ENCODE data around the gene PSORS1C1. TPM values are rescaled to one million over a fixed set of nuclear protein-coding genes. Genes with fewer than 3 reads are reported as not detected.
A peak's percentile ranks its signal among the peaks of the same experiment; 100 is the strongest.

PSORS1C1 gene
- total and polyA plus RNA-seq, 2 of the 4 experiments (the other 2 are of a cell fraction), result 0.36 to 1.1 TPM

- DNase-seq, result no peak
- in situ Hi-C loops (cut with MboI; ENCODE audit: low sequenced_read_pairs) (no loop called here), intact Hi-C loops (cut with micrococcal nuclease) (no loop called here), dilution Hi-C loops (cut with HindIII; ENCODE audit: low sequenced_read_pairs, unreplicated experiment) (no loop called here)
- Histone ChIP-seq H3K36me3 (ENCODE audit: control insufficient read depth, insufficient read depth, low read length) (peaks cover 19% of the 10 kb centered on the region), H2AFZ (replicated peaks; ENCODE audit: low read length, poor library complexity) (no peak overlapping the region), H2AK5ac (ENCODE audit: low read depth, low read length) (no peak overlapping the region), H3K4me2 (ENCODE audit: low read depth, low read length) (no peak overlapping the region), H3K23ac (ENCODE audit: low read depth, low read length) (no peak overlapping the region), H3K4me3 (ENCODE audit: insufficient read depth, low read depth, low read length) (no peak overlapping the region), H2BK5ac (ENCODE audit: low read depth, low read length, poor library complexity, severe bottlenecking) (no peak overlapping the region), H3K4ac (ENCODE audit: low read depth, low read length) (no peak overlapping the region), H4K5ac (ENCODE audit: low read depth, low read length) (no peak overlapping the region), H2BK15ac (ENCODE audit: low read depth, low read length) (no peak overlapping the region), H3K18ac (ENCODE audit: low read depth, low read length) (no peak overlapping the region), H2AK9ac (replicated peaks; ENCODE audit: low read depth, low read length, poor library complexity) (peak overlapping the region; percentile 55), H3K9me3 (ENCODE audit: control insufficient read depth, insufficient read depth, low read length) (no peaks in the 10 kb centered on the region), H3K27me3 (ENCODE audit: control insufficient read depth, insufficient read depth, low read length) (no peaks in the 10 kb centered on the region), H2BK20ac (ENCODE audit: low read depth, low read length) (no peak overlapping the region), H4K20me1 (ENCODE audit: insufficient read depth, low read length) (no peaks in the 10 kb centered on the region), H4K91ac (ENCODE audit: insufficient read depth, low read depth, low read length) (no peak overlapping the region), H3K9me1 (ENCODE audit: insufficient read depth, low read length) (peaks cover 13% of the 10 kb centered on the region), H3K56ac (ENCODE audit: extremely low read depth, insufficient read depth, low read length) (no peak overlapping the region), H4K8ac (ENCODE audit: low read depth in 2 of 2, low read length in 2 of 2) (no peak overlapping the region), H3K4me1 (ENCODE audit: control insufficient read depth, insufficient read depth, low read length) (peaks cover 7% of the 10 kb centered on the region), H2BK120ac (ENCODE audit: low read depth, low read length) (no peak overlapping the region), H3K79me1 (ENCODE audit: low read depth in 1 of 2, low read length in 2 of 2) (peaks cover 6 to 28% of the 10 kb centered on the region in 2 experiments), H3K14ac (replicated peaks; ENCODE audit: low read depth, low read length) (no peak overlapping the region), H3K9ac (ENCODE audit: low read depth, low read length) (no peak overlapping the region), H3K27ac (ENCODE audit: insufficient read depth, low read length) (no peak overlapping the region)
- ChIA-PET POLR2A (ENCODE audit: unreplicated experiment) (no interaction called here), CTCF (no interaction called here)
- ATAC-seq (ENCODE audit: low read depth), result no peak
- TF ChIP-seq CHD1 (IDR thresholded peaks at IDR 0.05; ENCODE audit: low read depth, low read length) (no peak), SMC3 (IDR thresholded peaks at IDR 0.05; ENCODE audit: low read depth, low read length) (no peak), BHLHE40 (IDR thresholded peaks at IDR 0.05; ENCODE audit: low read depth, low read length) (no peak)
- BruUV-seq (replicated peaks), result no TSS peak
- 100% methylated on average over 4 of the region's 15 CpGs; no CpG with 5 or more reads in 1 of the 2 experiments for WGBS, 2 experiments (ENCODE audit: extremely low coverage in 2 of 2, insufficient read length in 1 of 2)
Observed at GRCh38 chr6:31154436-31154835, 39.8 kb downstream of the PSORS1C1 start.
